Measurements from ENCODE around the gene LTBP2. TPM values are rescaled to one million over a fixed set of nuclear protein-coding genes. Genes with fewer than 3 reads are reported as not detected.

The LTBP2 gene
- total RNA-seq, 1 donor from 2014 or later = 1.3 TPM

GRCh38 chr14:74620923-74621322, 8.9 kb upstream of the LTBP2 start:
- peaks cover 9% of the 10 kb centered on the region for H3K4me1 Mint-ChIP-seq
- no peak overlapping the region for H3K27ac Mint-ChIP-seq (ENCODE audit: unreplicated experiment)
- TF ChIP-seq CTCF (conservative IDR thresholded peaks at IDR 0.05) = no peak
- H3K4me3 Mint-ChIP-seq = no peak overlapping the region
- no peaks in the 10 kb centered on the region for H3K9me3 Mint-ChIP-seq
- DNase-seq (ENCODE audit: low read depth, low spot score) = no peak
- no peaks in the 10 kb centered on the region for H3K36me3 Mint-ChIP-seq (ENCODE audit: low read depth)
- H3K27me3 Mint-ChIP-seq (ENCODE audit: low read depth) = peaks cover 12% of the 10 kb centered on the region

- Mint-ChIP-seq H3K4me1 (peaks cover 9% of the 10 kb centered on the region), H3K9me3 (no peaks in the 10 kb centered on the region), H3K27me3 (ENCODE audit: low read depth) (peaks cover 16% of the 10 kb centered on the region), H3K4me3 (no peak overlapping the region), H3K36me3 (ENCODE audit: low read depth) (no peaks in the 10 kb centered on the region), H3K27ac (ENCODE audit: unreplicated experiment) (peak overlapping the region; percentile 20)
- no peak for DNase-seq (ENCODE audit: low read depth, low spot score)
- TF ChIP-seq CTCF (conservative IDR thresholded peaks at IDR 0.05) = no peak
Measured at GRCh38 chr14:74620497-74620921, 8.5 kb upstream of the LTBP2 start.

GRCh38 chr14:74619672-74620131, 7.7 kb upstream of the LTBP2 start:
- Mint-ChIP-seq H3K4me3 (no peak overlapping the region), H3K36me3 (ENCODE audit: low read depth) (no peaks in the 10 kb centered on the region), H3K27ac (ENCODE audit: unreplicated experiment) (no peak overlapping the region), H3K27me3 (ENCODE audit: low read depth) (peaks cover 23% of the 10 kb centered on the region), H3K4me1 (peaks cover 10% of the 10 kb centered on the region), H3K9me3 (no peaks in the 10 kb centered on the region)
- no peak for TF ChIP-seq CTCF (conservative IDR thresholded peaks at IDR 0.05)
- no peak for DNase-seq (ENCODE audit: low read depth, low spot score)

- DNase-seq (ENCODE audit: low read depth, low spot score) = no peak
- Mint-ChIP-seq H3K9me3 (no peaks in the 10 kb centered on the region), H3K4me1 (peaks cover 20% of the 10 kb centered on the region), H3K27me3 (ENCODE audit: low read depth) (peaks cover 33% of the 10 kb centered on the region), H3K4me3 (no peak overlapping the region), H3K27ac (ENCODE audit: unreplicated experiment) (no peak overlapping the region), H3K36me3 (ENCODE audit: low read depth) (no peaks in the 10 kb centered on the region)
- TF ChIP-seq CTCF (conservative IDR thresholded peaks at IDR 0.05) = no peak
Measured at GRCh38 chr14:74618078-74618952, 6.3 kb upstream of the LTBP2 start.

- no peak for TF ChIP-seq CTCF (conservative IDR thresholded peaks at IDR 0.05)
- Mint-ChIP-seq H3K4me3 (no peak overlapping the region), H3K4me1 (peaks cover 20% of the 10 kb centered on the region), H3K27ac (ENCODE audit: unreplicated experiment) (no peak overlapping the region), H3K27me3 (ENCODE audit: low read depth) (peaks cover 40% of the 10 kb centered on the region), H3K36me3 (ENCODE audit: low read depth) (no peaks in the 10 kb centered on the region), H3K9me3 (no peaks in the 10 kb centered on the region)
- no peak for DNase-seq (ENCODE audit: low read depth, low spot score)
Measured at GRCh38 chr14:74616996-74617700, 5.1 kb upstream of the LTBP2 start.
